ENCODE results near the gene HIF3A. TPM values are rescaled to one million over a fixed set of nuclear protein-coding genes. Genes with fewer than 3 reads are reported as not detected.
"Not testable (repeated sequence)": the region's sequence is repeated elsewhere in the genome, so short reads cannot be mapped to it uniquely, and the experiment has no call there.

HIF3A gene
- total RNA-seq, 4 donors from 2014 or later, result 5.9 to 29.2 (median 13.9) TPM

DNA sequence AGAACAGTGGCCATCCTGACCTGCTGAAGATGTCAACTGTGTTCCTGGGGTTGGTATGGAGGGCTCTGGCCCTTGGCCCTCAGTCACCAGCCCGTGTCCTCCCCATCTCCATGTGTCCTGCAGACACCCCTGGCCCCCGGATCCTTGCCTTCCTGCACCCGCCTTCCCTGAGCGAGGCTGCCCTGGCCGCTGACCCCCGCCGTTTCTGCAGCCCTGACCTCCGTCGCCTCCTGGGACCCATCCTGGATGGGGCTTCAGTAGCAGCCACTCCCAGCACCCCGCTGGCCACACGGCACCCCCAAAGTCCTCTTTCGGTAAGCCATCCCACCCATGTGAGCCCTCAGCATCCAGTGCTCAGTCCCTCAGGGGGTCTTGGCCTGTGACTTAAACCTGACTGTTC, 24.8 kb downstream of the HIF3A start:
- TF ChIP-seq POLR2A (IDR thresholded peaks at IDR 0.05), result no peak
- TF ChIP-seq, protein P1, sequence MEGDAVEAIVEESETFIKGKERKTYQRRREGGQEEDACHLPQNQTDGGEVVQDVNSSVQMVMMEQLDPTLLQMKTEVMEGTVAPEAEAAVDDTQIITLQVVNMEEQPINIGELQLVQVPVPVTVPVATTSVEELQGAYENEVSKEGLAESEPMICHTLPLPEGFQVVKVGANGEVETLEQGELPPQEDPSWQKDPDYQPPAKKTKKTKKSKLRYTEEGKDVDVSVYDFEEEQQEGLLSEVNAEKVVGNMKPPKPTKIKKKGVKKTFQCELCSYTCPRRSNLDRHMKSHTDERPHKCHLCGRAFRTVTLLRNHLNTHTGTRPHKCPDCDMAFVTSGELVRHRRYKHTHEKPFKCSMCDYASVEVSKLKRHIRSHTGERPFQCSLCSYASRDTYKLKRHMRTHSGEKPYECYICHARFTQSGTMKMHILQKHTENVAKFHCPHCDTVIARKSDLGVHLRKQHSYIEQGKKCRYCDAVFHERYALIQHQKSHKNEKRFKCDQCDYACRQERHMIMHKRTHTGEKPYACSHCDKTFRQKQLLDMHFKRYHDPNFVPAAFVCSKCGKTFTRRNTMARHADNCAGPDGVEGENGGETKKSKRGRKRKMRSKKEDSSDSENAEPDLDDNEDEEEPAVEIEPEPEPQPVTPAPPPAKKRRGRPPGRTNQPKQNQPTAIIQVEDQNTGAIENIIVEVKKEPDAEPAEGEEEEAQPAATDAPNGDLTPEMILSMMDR (IDR thresholded peaks at IDR 0.05 in 4 of 5, conservative IDR thresholded peaks at IDR 0.05 in 1 of 5), result no peak
- no peaks in the 10 kb centered on the region for H3K27me3 ChIP-seq
- no peaks in the 10 kb centered on the region for H3K9me3 ChIP-seq
- H3K4me3 ChIP-seq, result no peak overlapping the region
- H3K27ac ChIP-seq, result no peak overlapping the region
- in situ Hi-C loops (cut with MboI; ENCODE audit: low sequenced_read_pairs in 4 of 4), result no loop called here
- no peak for DNase-seq
- H3K4me1 ChIP-seq, result no peaks in the 10 kb centered on the region
- no peak for ATAC-seq
- intact Hi-C loops (cut with DNase I; ENCODE audit: low total_unique reads), result no loop called here
- H3K36me3 ChIP-seq, result peaks cover 0 to 3% of the 10 kb centered on the region in 2 donors

DNA sequence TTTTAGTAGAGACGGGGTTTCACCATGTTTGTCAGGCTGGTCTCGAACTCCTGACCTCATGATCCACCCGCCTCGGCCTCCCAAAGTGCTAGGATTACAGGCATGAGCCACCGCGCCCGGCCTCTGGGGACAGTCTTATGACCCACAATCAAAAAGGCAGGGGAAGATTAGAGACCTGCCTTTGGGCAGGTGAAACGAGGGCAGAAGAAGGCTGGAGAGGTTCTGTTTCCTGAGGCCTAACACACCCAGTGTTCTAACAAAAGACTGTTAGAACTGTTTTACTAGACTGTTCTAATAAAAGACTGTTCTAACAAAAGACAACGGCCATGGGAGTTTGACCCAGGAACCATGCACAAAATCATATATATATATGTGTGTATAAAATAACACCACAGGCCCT, 26.4 kb downstream of the HIF3A start:
- H3K27ac ChIP-seq; H3K9me3 ChIP-seq; H3K27me3 ChIP-seq; H3K4me1 ChIP-seq; DNase-seq; in situ Hi-C loops (cut with MboI; ENCODE audit: low sequenced_read_pairs in 4 of 4); ATAC-seq; H3K36me3 ChIP-seq; intact Hi-C loops (cut with DNase I; ENCODE audit: low total_unique reads); H3K4me3 ChIP-seq: not testable (repeated sequence)

DNA sequence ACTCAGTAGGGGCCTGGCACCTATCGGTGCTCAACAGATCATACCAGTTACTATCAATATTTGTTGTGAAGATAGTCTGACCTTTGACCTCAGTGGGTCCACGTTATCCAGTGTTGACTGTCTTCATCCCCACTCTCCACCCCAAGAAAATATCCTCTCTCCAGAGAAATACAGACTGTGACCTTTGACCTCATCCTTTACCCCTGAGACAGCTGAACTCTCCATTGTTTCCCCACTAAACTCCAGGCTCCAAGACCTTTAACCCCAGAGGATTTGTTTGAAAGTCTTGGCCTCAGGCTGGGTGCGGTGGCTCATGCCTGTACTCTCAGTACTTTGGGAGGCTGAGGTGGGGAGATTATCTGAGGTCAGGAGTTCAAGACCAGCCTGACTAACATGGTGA, 27.4 kb downstream of the HIF3A start:
- in situ Hi-C loops (cut with MboI; ENCODE audit: low sequenced_read_pairs in 4 of 4), result no loop called here
- peaks cover 0 to 10% of the 10 kb centered on the region in 2 donors for H3K36me3 ChIP-seq
- H3K4me1 ChIP-seq, result no peaks in the 10 kb centered on the region
- no peaks in the 10 kb centered on the region for H3K27me3 ChIP-seq
- no peak for DNase-seq
- ATAC-seq, result no peak
- H3K27ac ChIP-seq, result no peak overlapping the region
- intact Hi-C loops (cut with DNase I; ENCODE audit: low total_unique reads), result no loop called here
- TF ChIP-seq, protein P1 (IDR thresholded peaks at IDR 0.05 in 4 of 5, conservative IDR thresholded peaks at IDR 0.05 in 1 of 5), result no peak
- no peak for TF ChIP-seq POLR2A (IDR thresholded peaks at IDR 0.05)
- no peak overlapping the region for H3K4me3 ChIP-seq
- peaks cover 0 to 3% (median 0%) of the 10 kb centered on the region in 3 donors for H3K9me3 ChIP-seq

DNA sequence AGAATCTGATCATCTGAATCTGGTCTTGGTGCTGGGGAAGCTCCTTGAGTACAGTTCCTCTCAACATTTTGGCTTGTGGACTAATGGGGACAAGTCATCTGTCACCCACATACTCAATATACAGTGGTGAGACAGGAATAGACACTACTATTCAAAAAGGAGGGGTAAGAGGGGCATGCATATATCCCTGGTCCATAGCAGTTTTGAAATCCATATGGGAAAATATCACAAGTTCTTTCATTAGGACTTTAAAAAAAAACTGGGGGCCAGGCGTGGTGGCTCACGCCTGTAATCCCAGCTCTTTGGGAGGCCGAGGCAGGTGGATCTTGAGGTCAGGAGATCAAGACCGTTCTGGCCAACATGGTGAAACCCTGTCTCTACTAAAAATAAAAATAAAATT, 29.8 kb downstream of the HIF3A start:
- in situ Hi-C loops (cut with MboI; ENCODE audit: low sequenced_read_pairs in 4 of 4) (no loop called here), intact Hi-C loops (cut with DNase I; ENCODE audit: low total_unique reads) (no loop called here)
- DNase-seq (no peak), ATAC-seq (no peak)
- Histone ChIP-seq H3K27me3 (no peaks in the 10 kb centered on the region), H3K4me1 (no peaks in the 10 kb centered on the region), H3K9me3 (peaks cover 0 to 3% (median 0%) of the 10 kb centered on the region in 3 donors), H3K4me3 (no peak overlapping the region), H3K36me3 (peaks cover 0 to 18% of the 10 kb centered on the region in 2 donors), H3K27ac (no peak overlapping the region)
- TF ChIP-seq, protein P1 (IDR thresholded peaks at IDR 0.05 in 4 of 5, conservative IDR thresholded peaks at IDR 0.05 in 1 of 5), result no peak

DNA sequence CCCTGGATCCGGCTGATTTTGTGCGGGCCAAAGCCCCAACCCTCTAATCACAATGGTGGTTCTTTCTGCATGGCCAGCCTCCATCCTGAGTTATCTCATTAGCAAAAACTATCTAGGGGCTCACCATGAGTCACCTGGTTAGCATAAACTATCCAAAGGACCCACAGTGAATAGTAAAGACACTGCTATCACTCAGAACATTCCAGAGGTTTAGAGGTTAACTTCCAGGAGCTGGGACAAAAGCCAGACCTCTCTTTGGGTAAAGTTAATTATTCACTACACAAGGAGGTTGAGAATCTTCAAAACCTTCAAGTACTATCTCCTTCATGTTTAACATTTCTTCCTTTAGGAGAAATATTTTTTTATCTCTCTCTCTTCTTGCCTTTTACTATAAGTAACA, 31.2 kb downstream of the HIF3A start:
- intact Hi-C loops (cut with DNase I; ENCODE audit: low total_unique reads) (no loop called here), in situ Hi-C loops (cut with MboI; ENCODE audit: low sequenced_read_pairs in 4 of 4) (no loop called here)
- H3K4me1 ChIP-seq, result no peaks in the 10 kb centered on the region
- H3K27me3 ChIP-seq, result no peaks in the 10 kb centered on the region
- DNase-seq, result no peak
- no peak overlapping the region for H3K4me3 ChIP-seq
- ATAC-seq, result no peak
- TF ChIP-seq POLR2A (IDR thresholded peaks at IDR 0.05), result no peak
- TF ChIP-seq, protein P1 (IDR thresholded peaks at IDR 0.05 in 4 of 5, conservative IDR thresholded peaks at IDR 0.05 in 1 of 5), result no peak
- peaks cover 0 to 15% of the 10 kb centered on the region in 2 donors for H3K36me3 ChIP-seq
- H3K27ac ChIP-seq, result no peak overlapping the region
- peaks cover 0 to 3% (median 0%) of the 10 kb centered on the region in 3 donors for H3K9me3 ChIP-seq
